RWPE1 (cell line): ENCODE data around the gene EDNRA.

Source experiments
- CTCF ChIA-PET: fragments of 350-600 bp; sonication (Branson Sonifier 250); formaldehyde crosslinking; extraction: SDS; loops from one replicate; lab custom pipeline; 2021; lab: Yijun Ruan, JAX
- POLR2A ChIA-PET: fragments of 400-600 bp; formaldehyde crosslinking; extraction: SDS; loops from one replicate; lab custom pipeline; 2020; ENCODE audit warnings: antibody characterized with exemption; ENCODE audit not compliant: low non-redundant PET; lab: Yijun Ruan, JAX
- DNase-seq: peaks from one replicate; pipeline ENCODE4 v3.0.0; 2012; ENCODE audit warnings: low spot score
- H3K27ac ChIP-seq: fragments of 450-650 bp; 2 replicates; pipeline ENCODE4 v1.5.1; 2017
- CTCF ChIP-seq: fragments of 450-650 bp; conservative IDR thresholded peaks from 2 replicates; pipeline ENCODE4 v1.5.1; 2017; ENCODE audit warnings: low read depth, mild to moderate bottlenecking

EDNRA gene

DNA sequence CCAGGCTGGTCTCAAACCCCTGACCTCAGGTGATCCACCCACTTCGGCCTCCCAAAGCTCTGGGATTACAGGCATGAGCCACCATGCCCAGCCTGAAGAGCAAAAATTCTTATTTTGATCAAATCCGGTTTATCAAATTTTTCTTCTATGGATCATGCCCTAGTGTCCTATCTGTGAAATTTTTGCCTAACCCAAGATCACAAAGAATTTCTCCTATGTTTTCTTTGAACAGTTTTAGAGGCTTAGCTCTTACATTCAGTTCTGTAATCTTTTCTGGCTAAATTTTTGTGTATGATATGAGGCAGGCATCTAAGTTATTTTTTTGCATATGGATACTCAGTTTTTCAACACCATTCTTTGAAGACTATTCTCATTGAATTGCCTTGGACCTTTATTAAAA is 27.4 kb downstream of the EDNRA start:
- ChIA-PET CTCF (interaction anchor here (0.7 kb wide), 1 partner anchor 10 kb away, joined by 3 read pairs; no protein-coding TSS in a partner anchor), POLR2A (no interaction called here)
- H3K27ac ChIP-seq: no peak overlapping the region
- TF ChIP-seq CTCF: no peak
- no peak for DNase-seq

GRCh38 chr4:147509386-147509785 is 28.5 kb downstream of the EDNRA start:
- TF ChIP-seq CTCF: no peak
- no peak overlapping the region for H3K27ac ChIP-seq
- POLR2A ChIA-PET: no interaction called here
- CTCF ChIA-PET: interaction anchor here (1.8 kb wide), 1 partner anchor 9 kb away, joined by 7 read pairs; no protein-coding TSS in a partner anchor
- no peak for DNase-seq

DNA sequence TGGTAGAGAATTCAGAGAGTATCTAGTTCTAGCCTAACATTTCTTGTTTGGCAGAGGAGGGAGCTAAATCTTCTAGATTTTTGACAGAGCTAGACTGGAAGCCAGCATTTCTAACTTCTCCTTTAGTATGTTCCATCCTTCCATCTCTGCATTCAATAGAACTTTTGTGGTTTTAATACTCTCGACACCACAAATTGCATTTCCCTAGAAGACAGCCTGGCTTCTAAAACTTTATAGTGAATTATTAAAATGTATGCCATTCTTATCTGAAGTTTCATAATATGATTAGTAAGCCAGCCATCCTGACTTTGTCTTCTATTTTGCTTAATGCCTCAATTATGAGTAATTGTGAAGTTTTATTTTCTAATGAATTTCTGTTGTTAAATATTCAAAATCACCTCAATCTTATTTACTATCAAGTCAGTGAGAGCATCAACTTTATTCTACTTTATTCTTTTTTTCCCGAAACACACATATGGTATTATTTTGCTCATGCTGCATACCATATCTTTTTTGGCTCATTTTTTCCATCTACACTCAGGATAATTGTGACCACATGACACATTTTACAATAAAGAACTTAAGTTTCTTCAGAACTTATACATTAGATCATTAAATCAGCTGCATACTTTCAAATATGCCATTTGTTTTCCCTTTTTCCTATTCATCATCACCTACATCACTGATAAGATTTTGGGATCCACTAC is 30.2 kb downstream of the EDNRA start:
- DNase-seq: no peak
- CTCF ChIA-PET: interaction anchor here (0.6 to 1.8 kb wide), 2 partner anchors 8 to 88 kb away, joined by 4 to 7 read pairs; no protein-coding TSS in a partner anchor
- no peak overlapping the region for H3K27ac ChIP-seq
- no peak for TF ChIP-seq CTCF
- POLR2A ChIA-PET: no interaction called here

DNA sequence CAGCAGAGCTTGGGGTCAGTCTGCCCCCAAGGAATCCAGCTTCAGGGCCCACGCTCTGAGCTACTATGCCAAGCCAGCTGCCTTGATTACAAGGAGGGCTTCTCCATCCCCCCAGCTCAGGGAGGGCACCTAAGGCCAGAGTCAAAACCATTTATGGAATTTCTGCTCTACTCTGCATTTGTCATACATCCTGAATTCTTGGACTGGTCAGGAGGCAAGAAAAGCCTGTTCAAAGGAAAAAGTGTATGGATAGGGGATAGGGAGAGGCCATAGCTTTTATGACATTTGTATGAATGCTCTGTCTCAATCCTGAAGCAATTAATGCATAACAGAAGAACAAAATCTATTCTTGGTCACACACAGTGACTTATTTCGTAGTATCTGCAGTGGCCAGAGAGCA is 32.2 kb downstream of the EDNRA start:
- no peak overlapping the region for H3K27ac ChIP-seq
- POLR2A ChIA-PET: no interaction called here
- DNase-seq: no peak
- CTCF ChIA-PET: no interaction called here
- TF ChIP-seq CTCF: no peak

DNA sequence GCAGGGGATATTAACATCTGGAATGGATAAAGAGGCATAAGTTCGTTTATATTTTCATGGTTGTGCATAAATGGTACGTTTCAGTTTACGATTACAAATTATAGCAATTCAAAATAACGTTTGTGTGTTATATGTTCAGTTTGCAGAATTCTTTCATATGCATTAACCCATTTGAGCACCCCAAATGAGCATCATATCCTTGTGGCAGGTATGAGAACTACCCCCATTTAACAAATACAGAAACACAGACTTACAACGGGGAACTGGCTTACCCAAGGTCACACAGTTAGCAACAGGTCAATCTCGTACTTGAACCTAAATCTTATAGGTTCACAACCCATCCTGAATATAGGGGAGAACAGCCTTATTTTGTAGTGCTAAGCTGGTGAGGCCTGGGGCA is 33.1 kb downstream of the EDNRA start:
- no peak for DNase-seq
- TF ChIP-seq CTCF: no peak
- ChIA-PET POLR2A (no interaction called here), CTCF (interaction anchor here (1.2 kb wide), 1 partner anchor 353 kb away, joined by 3 read pairs; no protein-coding TSS in a partner anchor)
- no peak overlapping the region for H3K27ac ChIP-seq

DNA sequence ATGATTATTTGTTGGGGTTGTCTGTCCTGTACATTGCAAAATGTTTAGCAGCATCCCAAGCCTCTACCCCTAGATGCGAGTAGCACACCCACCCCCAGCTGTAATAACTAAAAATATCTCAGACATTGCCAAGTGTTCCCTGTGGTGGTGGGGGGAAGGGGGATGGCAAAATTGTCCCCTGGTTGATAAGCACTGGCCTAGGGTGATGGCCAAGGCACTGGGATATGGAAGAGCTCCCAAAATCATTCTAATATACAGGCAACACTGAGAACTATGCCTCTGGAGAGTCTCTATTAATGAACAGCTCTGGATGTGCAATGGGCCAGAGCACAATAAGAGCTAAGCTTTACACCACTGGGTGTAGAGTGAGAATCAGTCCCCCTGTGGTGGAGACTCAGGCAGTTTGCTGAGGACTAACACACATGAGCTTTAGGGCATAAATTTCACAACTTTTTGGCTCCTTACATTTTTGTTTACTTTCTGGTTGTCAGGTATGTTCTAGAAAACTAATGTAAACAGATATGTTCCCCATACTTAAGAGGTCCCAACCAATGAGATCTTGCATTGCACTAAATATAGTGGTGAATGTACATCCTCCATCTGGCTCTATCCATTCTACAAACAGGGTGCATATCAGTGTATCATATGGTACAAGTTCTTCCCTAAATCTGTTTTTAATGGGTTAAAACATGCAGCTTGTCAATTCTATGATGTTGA is 34.5 kb downstream of the EDNRA start:
- no peak for DNase-seq
- ChIA-PET CTCF (interaction anchor here (1.2 kb wide), 1 partner anchor 354 kb away, joined by 3 read pairs; no protein-coding TSS in a partner anchor), POLR2A (no interaction called here)
- no peak overlapping the region for H3K27ac ChIP-seq
- no peak for TF ChIP-seq CTCF
